Body of pancreas (tissue), 4 donors: ENCODE measurements around the gene SUGCT.

Source experiments
- CTCF ChIP-seq, 7 experiments: fragments of 450-650 bp in 4 of 7; fragments of 200-600 bp in 3 of 7; sonication (generic) in 3 of 7; IDR thresholded peaks; one replicate each; pipeline ENCODE4 v1.5.1; 2016 to 2019; ENCODE audit warnings: antibody characterized with exemption in 7 of 7
- POLR2A ChIP-seq, 3 donors: fragments of 450-650 bp; IDR thresholded peaks; one replicate each; pipeline ENCODE4 v1.6.1; 2016; ENCODE audit warnings: antibody characterized with exemption in 3 of 3, mild to moderate bottlenecking in 2 of 3

DNA sequence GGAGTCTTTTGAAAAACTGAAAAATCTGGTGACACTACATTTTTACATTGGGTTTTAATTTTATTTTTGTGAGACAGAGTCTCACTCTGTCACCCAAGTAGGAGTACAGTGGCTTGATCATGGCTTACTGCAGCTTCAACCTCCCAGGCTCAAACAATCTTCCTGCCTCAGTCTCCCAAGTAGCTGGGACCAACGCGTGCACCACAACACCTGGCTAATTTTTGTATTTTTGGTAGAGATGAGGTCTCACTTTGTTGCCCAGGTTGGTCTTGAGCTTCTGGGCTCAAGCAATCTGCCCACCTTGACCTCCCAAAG lies 11.9 kb upstream of the SUGCT start:
- no peak for TF ChIP-seq CTCF (IDR thresholded peaks at IDR 0.05)
- no peak for TF ChIP-seq POLR2A (IDR thresholded peaks at IDR 0.05)
